ENCODE measurements around the gene IQCE.

The IQCE gene

DNA sequence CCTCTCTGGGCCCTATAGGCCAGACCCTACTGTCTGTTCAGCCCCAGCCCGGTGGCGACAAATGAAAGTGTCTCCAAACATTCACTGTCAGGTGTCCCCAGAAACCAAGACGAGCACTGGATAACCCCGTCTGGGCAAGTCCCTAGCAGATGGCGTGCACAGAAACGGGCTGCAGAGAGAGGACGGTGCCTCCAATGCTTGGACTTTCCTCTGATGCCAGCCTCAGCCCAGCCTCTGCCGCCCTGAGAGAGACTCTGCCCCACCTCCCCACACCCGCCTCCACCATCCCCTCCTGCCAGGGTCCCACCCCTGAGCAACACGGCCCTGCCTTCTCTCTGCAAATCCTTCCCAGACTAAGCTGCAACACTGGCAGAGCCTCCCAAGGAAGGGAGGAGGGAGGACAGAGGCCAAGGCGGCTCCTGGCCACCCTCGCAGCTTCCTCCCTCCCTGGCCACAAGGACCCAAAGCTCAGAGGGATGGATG is 46.6 kb upstream of the IQCE start:
- no peaks in the 10 kb centered on the region for H3K36me3 ChIP-seq (replicated peaks)
- TF ChIP-seq, protein P1, sequence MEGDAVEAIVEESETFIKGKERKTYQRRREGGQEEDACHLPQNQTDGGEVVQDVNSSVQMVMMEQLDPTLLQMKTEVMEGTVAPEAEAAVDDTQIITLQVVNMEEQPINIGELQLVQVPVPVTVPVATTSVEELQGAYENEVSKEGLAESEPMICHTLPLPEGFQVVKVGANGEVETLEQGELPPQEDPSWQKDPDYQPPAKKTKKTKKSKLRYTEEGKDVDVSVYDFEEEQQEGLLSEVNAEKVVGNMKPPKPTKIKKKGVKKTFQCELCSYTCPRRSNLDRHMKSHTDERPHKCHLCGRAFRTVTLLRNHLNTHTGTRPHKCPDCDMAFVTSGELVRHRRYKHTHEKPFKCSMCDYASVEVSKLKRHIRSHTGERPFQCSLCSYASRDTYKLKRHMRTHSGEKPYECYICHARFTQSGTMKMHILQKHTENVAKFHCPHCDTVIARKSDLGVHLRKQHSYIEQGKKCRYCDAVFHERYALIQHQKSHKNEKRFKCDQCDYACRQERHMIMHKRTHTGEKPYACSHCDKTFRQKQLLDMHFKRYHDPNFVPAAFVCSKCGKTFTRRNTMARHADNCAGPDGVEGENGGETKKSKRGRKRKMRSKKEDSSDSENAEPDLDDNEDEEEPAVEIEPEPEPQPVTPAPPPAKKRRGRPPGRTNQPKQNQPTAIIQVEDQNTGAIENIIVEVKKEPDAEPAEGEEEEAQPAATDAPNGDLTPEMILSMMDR (IDR thresholded peaks at IDR 0.05; ENCODE audit: low read depth, low read length, missing control alignments) = no peak
- DNase-seq = no peak
- in situ Hi-C loops (cut with HindIII; ENCODE audit: low pct_ligation_motif_present, low sequenced_read_pairs) = no loop called here
- H3K27ac ChIP-seq = no peak overlapping the region
- no peak overlapping the region for H3K4me3 ChIP-seq (ENCODE audit: low read depth, low read length)
- no peaks in the 10 kb centered on the region for H3K27me3 ChIP-seq (replicated peaks)

DNA sequence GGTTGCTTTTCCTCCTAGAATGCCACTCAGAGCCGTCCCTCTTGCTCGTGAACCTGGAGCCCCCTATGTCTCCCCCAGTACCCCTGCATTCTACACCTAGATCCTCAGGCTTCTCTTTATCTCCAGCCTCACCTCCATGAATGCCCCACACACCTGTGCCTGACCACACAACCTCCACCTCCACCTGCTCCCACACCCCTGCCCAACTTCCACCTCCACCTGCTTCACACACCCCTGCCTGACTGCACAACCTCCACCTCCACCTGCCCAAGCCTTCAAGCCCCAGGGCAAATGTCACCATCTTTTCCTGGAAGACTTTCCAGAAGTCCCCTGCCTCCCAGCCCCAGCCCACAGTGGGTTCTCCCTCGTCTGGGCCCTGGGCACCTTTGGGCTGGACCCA is 46.1 kb upstream of the IQCE start:
- H3K27ac ChIP-seq = no peak overlapping the region
- H3K27me3 ChIP-seq (replicated peaks) = no peaks in the 10 kb centered on the region
- TF ChIP-seq, protein P1 (IDR thresholded peaks at IDR 0.05; ENCODE audit: low read depth, low read length, missing control alignments) = no peak
- no peaks in the 10 kb centered on the region for H3K36me3 ChIP-seq (replicated peaks)
- no peak overlapping the region for H3K4me3 ChIP-seq (ENCODE audit: low read depth, low read length)
- DNase-seq = no peak
- in situ Hi-C loops (cut with HindIII; ENCODE audit: low pct_ligation_motif_present, low sequenced_read_pairs) = no loop called here

- no peaks in the 10 kb centered on the region for H3K27me3 ChIP-seq (replicated peaks)
- no peak for DNase-seq
- no peaks in the 10 kb centered on the region for H3K36me3 ChIP-seq (replicated peaks)
- no peak overlapping the region for H3K4me3 ChIP-seq (ENCODE audit: low read depth, low read length)
- no peak overlapping the region for H3K27ac ChIP-seq
- TF ChIP-seq, protein P1 (IDR thresholded peaks at IDR 0.05; ENCODE audit: low read depth, low read length, missing control alignments) = no peak
- in situ Hi-C loops (cut with HindIII; ENCODE audit: low pct_ligation_motif_present, low sequenced_read_pairs) = no loop called here
Observed at GRCh38 chr7:2513702-2514101, 45.1 kb upstream of the IQCE start.

DNA sequence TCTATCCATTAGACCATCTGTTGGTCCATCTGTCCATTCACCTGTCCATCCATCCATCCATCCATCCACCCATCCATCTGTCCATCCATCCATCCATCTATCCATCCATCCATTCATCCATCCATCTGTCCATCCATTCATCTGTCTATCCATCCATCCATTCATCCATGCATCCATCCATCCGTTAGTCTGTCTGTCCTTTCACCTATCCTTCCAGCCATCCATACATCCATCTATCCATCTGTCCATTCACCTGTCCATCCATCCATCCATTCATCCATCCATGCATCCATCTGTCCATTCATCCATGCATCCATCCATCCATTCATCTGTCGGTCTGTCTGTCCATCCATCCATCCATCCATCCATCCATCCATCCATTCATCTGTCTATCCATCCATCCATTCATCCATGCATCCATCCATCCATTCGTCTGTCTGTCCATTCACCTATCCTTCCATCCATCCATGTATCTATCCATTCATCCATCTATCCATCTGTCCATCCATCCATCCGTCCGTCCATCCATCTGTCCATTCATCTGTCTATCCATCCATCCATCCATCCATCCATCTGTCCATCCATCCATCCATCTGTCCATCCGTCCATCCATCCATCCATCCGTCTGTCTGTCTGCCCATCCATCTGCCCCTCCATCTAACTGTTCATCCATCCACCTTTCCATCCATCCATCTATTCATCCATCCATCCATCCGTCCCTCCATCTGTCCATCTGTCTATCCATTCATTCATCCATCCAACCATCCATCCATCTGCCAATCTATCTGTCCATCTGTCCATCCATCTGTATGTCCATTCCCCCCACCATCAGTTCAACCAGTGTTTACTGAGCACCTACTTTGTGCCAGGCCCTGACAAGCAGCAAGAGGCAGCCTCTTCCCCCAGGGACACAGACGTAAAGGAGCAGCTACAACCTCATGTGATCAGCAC is 44.0 kb upstream of the IQCE start:
- in situ Hi-C loops (cut with HindIII; ENCODE audit: low pct_ligation_motif_present, low sequenced_read_pairs) = no loop called here
- DNase-seq = no peak
- Histone ChIP-seq H3K27ac (no peak overlapping the region), H3K36me3 (replicated peaks) (no peaks in the 10 kb centered on the region), H3K27me3 (replicated peaks) (no peaks in the 10 kb centered on the region), H3K4me3 (ENCODE audit: low read depth, low read length) (no peak overlapping the region)
- TF ChIP-seq, protein P1 (IDR thresholded peaks at IDR 0.05; ENCODE audit: low read depth, low read length, missing control alignments) = no peak

DNA sequence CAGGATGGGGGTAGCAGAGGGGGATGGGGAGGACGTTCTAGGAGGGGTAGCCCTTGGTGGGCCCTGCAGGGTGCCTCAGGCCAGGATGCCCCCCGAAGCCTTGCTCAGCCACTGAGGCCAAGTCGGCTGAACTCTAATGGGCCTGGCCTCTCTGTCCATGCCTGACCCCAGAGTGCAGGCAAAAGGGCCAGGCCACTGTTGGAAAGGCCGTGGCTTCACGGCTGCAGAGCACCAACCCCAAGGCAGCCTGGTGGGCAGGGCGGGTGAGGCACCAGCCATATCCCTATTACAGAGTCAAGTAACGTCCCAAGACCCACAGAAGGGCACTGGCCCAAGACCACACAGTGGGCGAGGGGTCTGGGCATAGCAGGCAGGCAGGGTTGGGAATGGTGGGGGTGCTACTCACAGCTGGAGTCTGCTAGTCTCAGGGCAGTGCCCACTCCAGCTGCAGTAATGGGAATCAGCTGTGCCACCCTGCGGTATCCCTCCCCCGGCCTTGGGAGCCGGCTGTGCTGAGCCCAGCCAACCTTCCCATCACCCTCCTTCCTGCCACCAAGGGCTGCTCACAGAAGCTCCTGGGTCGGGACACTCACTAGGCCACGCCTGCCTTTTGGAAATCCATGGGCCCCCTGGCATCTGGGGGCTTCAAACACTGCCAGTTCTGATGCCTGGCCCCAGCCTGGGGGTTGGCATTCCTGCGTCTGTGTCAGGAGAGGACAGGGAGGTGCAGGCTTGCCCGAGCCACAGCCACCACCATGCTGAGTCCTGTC is 43.2 kb upstream of the IQCE start:
- no peak overlapping the region for H3K4me3 ChIP-seq (ENCODE audit: low read depth, low read length)
- TF ChIP-seq, protein P1 (IDR thresholded peaks at IDR 0.05; ENCODE audit: low read depth, low read length, missing control alignments) = no peak
- H3K27ac ChIP-seq = no peak overlapping the region
- no peaks in the 10 kb centered on the region for H3K27me3 ChIP-seq (replicated peaks)
- no peaks in the 10 kb centered on the region for H3K36me3 ChIP-seq (replicated peaks)
- in situ Hi-C loops (cut with HindIII; ENCODE audit: low pct_ligation_motif_present, low sequenced_read_pairs) = no loop called here
- DNase-seq = no peak
